Measurements from ENCODE around the gene HPDL.

Gene HPDL

DNA sequence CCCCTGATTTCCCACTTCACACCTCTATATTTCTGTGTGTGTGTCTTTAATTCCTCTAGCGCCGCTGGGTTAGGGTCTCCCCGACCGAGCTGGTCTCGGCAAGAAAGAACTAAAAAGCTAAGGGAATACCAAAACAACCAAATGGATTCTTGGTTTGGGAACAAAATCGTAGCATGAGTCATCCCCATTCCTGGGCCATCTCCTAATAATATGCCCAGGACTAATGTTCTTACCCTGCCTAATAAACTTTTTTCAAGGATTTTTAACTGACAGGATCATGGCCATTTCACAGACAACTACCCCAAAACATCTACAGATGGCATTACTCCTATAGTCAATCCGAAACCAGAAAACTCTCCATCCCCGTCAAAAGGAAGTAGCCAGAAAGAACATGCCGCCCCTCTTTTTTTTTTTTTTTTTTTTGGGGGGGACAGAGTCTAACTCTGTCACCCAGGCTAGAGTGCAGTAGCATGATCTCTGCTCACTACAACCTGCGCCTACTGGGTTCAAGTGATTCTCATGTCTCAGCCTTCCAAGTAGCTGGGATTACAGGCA, 4.1 kb upstream of the HPDL start:
- DNase-seq (ENCODE audit: low read depth) = no peak

DNA sequence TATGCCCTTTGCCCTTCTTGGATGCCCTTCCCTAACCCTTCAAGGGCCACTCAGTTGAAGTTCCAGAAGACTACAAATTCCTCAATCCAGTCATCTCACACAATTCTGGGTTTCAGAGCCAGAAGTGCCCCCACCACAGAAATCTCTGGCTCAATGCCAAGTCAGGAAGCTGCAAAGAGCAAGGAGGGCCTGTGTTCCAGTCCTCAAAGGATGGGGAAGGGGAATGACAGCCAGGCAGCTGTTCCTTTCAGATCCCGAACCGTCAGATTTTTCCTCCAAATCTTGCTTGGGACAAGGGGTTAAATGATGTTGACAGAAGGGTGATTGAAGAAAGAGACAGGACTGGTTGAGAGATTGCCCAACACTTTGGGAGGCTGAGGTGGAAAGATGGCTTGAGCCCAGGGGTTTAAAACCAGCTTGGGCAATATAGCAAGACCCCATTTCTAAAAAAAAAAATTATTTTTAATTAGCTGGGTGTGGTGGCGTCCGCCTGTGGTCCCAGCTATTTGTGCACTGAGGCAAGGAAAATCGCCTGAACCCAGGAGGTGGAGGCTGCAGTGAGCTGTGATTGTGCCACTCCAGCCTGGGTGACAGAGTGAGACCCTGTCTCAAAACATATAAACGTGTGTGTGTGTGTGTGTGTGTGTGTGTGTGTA, 716 bp upstream of the HPDL start:
- no peak for DNase-seq (ENCODE audit: low read depth)

DNA sequence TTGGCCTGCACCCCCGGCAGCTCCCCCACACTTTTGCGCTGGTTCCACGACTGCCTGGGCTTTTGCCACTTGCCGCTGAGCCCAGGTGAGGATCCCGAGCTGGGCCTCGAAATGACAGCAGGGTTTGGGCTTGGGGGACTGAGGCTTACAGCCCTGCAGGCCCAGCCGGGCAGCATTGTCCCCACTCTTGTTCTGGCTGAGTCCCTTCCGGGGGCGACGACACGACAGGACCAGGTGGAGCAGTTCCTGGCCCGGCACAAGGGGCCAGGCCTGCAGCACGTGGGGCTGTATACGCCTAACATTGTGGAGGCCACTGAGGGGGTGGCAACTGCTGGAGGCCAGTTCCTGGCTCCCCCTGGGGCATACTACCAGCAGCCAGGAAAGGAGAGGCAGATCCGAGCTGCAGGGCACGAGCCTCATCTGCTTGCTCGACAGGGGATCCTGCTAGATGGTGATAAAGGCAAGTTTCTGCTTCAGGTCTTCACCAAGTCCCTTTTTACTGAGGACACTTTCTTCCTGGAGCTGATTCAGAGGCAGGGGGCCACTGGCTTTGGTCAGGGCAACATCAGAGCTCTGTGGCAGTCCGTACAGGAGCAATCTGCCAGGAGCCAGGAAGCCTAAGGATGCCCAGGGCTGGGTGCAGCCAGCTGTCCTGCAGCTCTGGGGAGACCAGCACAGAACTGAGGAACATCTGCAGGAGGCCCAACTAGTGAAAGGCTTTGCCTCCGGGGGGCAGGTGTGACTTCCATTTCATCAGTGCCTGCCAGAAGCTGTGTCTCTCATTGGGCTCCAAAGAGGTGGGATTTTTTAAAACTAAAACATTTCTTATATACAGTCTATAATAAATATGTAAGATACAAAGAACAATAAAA, 1.2 kb downstream of the HPDL start:
- DNase-seq (ENCODE audit: low read depth) = no peak

DNA sequence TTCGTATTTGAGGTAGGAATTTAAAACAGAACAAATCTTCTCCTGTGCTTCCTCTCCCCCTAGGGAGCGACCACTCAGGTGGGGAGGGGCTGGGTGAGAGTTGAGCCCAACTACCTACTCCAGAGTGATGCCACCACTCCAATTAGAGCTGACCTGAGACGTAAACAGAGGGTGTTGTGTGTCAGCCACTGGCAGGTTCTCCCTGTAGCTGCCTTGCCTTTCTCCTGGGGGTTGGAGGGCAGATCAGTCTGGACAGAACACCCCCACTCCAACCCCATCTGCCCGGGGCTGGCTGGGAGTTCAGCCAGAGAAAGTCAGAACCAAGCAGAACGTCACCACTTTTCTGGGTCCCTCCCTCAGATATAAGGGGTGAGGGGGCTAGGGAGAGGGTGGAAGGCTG, 2.0 kb downstream of the HPDL start:
- DNase-seq (ENCODE audit: low read depth) = no peak

DNA sequence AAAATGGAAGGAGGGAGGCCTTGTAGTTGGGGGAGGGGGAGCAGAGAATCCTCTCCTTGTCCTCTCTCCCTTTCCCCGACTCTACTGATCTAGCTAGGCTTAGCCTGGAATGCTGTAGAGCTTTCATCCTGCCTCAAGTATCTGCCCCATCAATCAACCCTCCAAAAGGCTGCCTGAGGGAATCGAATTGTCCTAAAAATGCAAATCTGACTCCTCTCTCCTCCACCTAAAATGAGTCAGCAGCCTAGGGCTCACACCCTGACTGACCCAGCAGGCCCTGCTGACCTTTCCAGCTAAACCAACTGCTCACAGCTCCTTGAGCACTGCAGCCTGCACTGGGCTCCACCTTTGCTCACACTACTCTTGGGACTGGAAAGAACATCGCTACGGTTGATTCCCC, 2.8 kb downstream of the HPDL start:
- DNase-seq (ENCODE audit: low read depth) = no peak

DNA sequence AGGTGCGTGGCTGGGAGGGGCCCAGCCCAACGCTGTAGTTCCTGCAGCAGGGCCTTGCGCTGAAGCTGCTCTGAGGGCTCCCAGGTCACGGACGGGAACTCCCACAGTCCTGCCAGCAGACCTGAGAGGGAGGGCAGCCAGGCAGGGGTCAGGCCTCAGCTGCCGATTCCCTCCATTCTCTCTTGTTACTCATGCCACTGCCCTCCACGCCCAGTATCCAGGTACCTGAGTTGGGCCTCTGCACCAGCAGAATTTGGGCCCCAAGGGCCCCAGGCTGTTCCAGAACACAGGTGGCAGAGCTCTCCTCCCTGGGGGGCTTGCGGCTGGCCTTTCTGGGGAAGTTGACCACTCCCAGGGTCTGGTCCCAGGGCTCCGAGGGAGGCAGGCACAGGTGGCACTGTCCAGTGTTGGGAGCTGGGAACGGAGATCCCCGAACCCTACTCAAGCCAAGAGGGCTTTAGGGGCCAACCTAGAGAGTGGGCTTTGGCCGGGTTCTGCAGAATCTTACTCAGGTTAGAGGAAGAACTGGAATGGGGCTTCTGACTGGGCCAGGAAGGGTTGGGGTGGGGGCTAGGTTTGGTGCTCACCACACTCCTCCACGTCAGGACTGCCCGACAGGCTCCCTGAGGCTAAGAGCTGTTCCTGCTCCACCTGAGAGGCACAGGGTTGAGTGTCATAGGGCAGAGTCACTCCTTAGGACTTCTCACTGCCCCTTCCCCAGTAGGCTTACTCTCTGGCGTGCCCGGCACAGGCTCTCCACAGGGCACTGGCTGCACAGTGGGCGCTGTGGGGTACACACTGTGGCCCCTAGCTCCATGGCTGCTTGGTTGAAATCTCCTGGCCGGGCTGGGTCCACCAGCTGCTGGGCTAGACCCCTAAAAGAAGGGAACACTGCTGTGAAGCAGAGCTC, 5.0 kb downstream of the HPDL start:
- DNase-seq (ENCODE audit: low read depth) = no peak

DNA sequence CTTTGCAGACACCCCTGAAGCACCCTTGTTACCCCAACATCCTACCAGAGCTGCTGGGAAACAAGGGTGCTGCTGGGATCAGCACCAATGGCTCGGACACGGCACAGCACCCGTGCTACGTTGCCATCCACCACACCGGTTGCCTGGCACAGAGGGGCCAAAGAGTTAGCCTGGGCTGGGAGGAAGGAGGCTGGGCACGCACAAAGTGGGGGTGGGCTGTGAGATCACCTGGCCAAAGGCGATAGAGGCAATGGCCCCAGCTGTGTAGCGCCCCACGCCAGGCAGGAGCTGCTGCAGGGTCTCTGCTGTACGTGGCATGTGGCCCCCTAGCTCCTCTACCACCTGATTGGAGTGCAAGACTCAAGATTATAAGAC, 5.6 kb downstream of the HPDL start:
- DNase-seq (ENCODE audit: low read depth) = no peak

DNA sequence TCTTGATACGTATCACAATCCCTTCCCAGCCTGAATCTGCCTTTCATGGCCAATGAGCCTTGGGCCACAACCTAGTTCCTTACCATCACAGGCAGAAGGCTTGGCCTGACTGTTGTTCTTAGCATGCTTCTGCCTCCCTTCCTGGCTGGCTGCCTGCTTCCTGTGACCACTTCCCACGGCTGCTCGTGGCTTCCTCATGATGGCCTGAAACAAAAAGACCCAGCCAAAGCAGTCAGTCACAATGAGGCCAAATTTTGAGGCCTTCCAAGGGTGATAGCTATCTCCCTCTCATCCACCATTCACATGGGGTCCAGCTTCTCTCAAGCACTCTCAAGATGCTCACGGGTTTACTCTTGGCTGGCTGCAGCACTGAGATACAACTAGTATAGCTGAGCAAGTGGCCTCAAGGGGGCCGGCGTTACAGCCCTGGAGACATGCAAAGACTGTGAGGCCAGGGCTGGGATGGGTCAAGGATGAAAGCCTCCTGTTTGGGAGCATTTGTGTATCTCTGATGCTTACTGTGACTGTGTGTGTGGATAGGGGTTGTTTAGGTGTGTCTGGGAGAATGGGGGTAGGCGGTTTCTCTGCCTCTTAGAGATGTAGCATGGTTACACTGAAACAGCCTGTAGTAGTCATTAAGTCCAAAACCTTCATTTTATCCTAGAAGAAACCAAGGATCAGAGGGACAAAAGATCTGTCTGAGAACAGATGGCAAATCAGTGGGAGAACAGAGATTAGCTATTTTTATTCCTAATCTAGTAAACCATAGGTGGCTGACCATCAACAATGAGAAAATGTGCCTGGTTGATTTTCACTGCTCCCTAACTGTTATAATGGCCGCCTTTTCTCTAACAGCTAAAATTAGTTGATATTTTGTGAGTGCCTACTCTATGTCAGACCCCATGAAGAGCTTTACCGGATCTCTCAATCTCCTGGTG, 7.9 kb downstream of the HPDL start:
- no peak for DNase-seq (ENCODE audit: low read depth)

DNA sequence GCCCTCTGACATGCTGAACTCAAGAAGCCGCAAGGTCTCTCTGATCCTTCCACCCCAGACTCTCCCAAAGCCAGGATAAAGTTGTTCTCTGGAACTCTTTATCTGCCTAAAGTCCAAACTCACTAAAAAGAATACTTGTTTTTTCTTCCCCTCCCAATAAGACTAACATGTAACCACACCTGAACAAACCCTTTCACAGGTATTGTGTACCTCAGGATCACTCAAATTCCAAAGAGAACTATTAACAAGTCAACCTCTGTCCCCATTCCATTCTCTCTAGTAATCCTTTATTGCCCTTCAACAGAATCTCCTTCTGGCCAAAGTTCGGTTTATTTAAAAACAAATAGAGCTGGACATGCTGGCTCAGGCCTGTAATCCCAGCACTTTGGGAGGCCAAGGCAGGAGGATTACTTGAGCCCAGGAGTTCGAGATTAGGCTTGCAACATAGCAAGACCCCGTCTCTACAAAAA, 9.2 kb downstream of the HPDL start:
- DNase-seq (ENCODE audit: low read depth) = no peak

DNA sequence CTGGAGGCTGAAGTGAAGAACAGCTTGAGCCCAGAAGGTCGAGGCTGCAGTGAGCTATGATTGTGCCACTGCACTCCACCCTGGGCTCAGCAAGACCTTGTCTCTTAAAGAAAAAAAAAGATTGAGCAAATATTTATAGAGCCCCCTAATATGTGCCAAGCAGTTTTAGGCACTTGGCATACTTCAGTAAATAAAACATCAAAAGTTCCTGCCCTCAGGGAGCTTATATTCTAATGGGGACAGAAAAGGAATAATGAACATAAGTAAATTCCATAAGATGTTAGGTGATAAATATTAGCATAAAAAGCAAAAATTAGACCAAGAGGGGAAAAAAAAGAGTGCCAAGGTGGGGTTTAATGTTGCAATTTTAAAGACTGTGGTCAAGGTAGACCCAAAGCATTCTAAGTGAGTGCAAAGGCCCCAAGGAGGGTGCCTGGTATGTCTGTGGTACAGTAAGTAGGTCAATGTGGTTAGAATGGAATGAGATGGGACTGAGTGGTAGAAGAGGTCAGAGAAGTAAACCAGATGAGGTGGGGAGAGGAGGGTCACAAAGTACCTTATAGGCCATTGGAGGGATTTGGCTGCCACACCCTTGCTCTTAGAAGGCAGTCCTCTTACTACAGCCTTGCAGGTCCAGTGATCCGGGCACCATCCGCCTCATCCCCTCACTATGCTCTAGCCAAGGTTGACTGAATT, 11.1 kb downstream of the HPDL start:
- no peak for DNase-seq (ENCODE audit: low read depth)

DNA sequence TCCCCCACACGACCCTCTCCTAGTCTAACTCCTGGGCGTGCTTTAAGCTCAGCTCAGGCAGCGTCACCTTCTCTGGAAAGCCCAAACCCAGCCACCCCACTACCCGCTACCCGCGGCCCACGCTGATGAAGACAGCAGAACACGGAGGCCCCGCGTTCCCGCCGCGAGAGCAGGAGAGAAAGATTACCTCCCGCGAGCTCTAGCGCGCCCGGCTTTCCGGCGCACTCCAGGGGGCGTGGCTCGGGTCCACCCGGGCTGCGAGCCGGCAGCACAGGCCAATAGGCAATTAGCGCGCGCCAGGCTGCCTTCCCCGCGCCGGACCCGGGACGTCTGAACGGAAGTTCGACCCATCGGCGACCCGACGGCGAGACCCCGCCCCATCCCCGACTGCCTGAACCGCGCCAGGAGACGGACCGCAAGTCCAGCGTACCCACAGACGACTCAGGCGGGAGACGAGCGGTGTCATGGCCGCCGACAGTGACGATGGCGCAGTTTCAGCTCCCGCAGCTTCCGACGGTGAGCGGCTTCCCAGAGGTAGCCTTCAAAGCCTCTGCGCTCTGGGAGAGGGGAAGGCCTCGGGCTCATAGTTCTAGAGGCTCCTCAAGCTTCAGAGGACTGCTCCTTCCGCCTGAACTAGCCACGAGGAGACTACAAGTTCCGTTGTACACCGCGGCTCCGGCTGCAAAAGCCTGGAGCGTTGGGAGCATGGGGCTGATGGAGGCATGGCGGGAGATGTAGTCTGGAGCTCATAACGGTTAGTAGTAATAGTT, 13.3 kb downstream of the HPDL start, which contains the start of the genes MUTYH and TOE1:
MUTYH (minus strand) TSS at position 652 of the 770 bp plus-strand sequence. CDS start 5,935 bp downstream, outside the sequence.
TOE1 (plus strand) TSS at position 382 of the 770 bp plus-strand sequence; CDS start at position 465, 83 bp downstream.
- peak; percentile 98 for DNase-seq (ENCODE audit: low read depth)

DNA sequence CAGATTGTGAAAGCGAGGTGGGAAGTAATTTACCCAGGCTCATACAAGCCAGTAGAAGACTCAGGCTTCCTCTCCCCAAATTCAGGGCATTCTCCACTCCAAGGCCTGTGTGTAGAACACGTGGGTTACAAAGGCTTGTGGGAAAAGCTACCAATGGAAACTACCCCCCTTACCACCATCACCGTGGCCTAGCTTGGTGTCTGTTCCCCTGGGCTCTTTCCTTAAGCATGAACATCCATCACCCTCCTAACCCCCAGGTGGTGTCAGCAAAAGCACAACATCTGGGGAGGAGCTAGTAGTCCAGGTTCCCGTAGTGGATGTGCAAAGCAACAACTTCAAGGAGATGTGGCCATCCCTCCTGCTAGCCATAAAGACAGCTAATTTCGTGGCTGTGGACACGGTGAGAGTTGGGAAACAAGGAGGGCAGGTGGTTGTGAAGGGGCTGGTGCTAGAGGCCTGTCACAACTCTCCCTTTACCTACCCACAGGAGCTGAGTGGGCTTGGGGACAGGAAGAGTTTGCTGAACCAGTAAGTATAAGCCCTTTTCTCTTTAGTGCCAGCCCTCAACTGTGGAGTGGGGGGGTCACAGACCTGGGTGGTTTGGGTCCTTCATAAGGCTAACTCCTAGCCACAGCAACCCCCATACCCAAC, 14.2 kb downstream of the HPDL start:
- DNase-seq (ENCODE audit: low read depth) = no peak

DNA sequence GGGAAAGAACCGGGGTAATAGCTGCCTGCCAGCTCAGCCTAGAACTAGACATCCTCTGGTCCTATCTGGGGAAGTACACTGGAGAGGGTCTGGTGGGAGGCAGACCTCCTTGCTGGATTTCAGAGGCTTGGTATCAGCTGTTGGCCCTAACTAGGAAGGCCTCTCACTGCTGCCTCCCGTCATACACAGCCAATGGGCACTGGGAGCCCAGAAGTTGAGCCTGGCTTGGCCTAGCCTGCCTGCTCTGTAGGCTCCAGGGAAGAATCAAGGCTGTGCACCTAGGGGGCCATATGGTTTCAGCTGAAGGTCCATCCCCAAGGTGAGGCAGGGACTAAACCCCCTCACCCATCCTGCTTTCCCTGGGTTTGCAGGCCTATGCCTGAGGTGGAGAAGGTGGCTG, 17.8 kb downstream of the HPDL start:
- DNase-seq (ENCODE audit: low read depth) = no peak

DNA sequence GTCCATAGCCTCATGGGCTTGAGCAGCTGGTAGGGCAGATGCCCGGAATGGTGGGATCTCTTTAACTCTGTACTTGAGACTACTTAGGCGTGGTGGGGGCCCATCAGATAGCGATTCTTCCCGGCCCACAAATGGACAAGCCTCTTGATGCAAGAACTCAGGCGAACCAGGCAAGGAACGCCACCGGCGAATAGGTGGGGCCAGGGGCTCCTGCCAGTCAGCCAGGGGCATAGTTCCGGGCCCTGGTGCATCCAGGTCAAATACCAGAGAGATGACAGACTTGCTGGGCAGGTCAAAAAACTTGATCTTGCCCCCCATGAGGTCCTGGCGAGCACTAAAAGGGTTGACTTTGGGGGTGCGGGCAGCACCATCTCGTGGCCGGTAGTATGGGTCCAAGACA, 18.3 kb downstream of the HPDL start:
- DNase-seq (ENCODE audit: low read depth) = no peak

DNA sequence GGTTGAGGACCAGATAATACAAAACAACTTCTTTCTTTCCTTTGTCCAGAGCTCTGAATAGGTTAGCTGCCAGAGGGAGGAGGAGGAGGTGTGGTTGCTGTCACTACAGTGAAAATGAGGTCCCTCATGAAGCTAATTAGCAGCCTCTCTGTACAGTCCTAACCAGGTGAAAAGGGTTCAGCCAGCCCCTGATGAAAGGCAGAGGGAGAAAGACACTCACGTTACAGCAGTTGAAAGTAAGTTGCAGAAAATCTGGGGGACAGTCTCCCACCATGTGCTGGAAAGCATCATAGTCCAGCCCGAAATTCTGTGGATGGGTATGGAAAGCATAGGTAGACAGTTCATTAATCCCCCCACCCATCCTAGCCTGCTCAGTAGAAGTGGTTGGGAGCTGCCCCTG, 19.8 kb downstream of the HPDL start:
- no peak for DNase-seq (ENCODE audit: low read depth)

DNA sequence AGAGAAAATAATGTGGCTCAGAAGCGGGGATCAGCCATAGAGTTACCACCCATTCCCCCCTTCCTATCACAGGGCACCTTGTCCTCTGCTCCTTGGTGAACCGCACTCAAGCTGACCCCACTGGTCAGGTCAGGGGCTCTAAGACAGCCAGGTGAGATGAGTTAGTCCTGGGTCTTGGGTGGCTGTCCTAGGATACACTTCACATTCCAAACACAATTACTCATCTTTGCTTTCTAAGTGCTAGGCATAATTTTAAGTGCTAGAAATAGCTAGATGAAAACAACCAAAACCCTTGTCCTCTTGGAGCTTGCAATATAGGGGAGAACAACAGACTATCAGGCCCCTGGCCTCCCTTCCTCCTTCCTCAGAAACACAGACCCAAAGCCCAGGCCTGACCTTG, 21.3 kb downstream of the HPDL start:
- DNase-seq (ENCODE audit: low read depth) = no peak

DNA sequence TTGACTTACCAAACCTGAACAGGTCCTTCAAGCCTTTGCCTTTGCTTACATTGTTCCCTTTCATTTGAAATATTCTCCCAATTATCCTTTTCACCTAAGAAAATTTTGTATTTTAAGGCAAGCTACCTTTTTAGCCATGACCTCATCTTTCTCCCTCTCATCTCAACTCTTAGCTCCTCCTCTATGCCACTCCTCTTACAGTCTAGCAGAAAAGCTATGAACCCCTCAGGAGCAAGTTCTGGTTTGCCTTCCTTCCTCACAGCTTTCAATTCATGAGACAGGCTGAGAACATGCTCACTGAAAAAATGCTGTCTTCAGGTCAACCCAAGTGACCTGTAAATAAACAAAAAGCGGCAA, 21.9 kb downstream of the HPDL start:
- DNase-seq (ENCODE audit: low read depth) = no peak

DNA sequence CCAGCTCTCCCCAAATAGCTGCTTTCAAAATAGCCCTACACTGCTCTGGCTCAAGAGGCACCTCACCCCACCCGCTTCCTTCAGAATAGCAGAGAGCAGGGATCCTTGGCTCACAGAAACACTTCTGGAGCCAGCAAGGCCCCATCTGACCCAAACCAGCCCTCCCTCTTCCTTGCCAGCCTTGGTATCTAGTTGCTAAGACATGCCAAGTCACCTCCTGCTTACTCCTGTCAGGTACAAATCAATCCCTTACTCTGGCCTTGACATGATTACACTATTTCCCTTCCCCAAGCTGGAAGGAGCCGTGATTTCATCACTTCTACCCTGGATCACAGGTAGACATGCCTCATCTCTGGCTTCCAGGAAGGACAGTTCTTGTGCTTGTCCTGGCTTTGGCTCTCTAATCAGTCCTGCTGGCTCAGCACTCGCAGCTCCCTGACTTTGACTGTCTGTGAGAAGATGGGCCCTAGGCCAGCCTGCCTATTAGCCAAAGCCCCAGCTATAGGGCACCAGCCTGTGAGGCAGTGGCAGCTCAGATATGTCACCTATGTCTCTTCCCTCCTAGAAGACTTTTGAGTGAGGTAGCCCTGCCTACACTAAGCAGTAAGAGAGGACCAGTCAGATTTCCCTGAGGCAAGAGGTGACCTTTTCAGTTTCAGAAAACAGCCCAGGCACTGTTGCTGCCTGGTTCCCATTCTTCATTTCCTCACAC, 22.4 kb downstream of the HPDL start:
- DNase-seq (ENCODE audit: low read depth) = no peak

All from activated T-cell treated with anti-CD3 and anti-CD28 coated beads for 48 hours (primary cell).